ENCODE results near the gene OXNAD1.

DNA sequence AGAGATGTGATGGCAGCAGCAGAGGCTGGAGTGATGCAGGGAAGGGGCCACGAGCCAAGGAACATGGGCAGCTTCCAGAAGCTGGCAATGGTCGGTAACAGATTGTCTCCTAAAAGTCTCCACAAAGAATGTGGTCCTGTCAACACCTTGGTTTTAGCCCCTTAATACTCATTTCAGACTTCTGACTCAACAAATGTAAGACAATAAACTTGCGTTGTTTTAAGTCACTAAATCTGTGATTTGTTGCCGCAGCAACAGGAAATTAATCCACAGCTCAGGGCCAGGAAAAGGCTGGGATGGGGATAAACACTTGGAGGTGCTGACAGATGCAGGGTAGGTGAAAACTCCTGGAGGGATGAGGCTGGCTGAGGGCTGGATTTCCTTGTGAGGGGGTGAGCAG is 69.9 kb downstream of the OXNAD1 start:
- TF ChIP-seq, protein P1, sequence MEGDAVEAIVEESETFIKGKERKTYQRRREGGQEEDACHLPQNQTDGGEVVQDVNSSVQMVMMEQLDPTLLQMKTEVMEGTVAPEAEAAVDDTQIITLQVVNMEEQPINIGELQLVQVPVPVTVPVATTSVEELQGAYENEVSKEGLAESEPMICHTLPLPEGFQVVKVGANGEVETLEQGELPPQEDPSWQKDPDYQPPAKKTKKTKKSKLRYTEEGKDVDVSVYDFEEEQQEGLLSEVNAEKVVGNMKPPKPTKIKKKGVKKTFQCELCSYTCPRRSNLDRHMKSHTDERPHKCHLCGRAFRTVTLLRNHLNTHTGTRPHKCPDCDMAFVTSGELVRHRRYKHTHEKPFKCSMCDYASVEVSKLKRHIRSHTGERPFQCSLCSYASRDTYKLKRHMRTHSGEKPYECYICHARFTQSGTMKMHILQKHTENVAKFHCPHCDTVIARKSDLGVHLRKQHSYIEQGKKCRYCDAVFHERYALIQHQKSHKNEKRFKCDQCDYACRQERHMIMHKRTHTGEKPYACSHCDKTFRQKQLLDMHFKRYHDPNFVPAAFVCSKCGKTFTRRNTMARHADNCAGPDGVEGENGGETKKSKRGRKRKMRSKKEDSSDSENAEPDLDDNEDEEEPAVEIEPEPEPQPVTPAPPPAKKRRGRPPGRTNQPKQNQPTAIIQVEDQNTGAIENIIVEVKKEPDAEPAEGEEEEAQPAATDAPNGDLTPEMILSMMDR (IDR thresholded peaks at IDR 0.05), result no peak
- TF ChIP-seq, protein P2, sequence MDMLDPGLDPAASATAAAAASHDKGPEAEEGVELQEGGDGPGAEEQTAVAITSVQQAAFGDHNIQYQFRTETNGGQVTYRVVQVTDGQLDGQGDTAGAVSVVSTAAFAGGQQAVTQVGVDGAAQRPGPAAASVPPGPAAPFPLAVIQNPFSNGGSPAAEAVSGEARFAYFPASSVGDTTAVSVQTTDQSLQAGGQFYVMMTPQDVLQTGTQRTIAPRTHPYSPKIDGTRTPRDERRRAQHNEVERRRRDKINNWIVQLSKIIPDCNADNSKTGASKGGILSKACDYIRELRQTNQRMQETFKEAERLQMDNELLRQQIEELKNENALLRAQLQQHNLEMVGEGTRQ (IDR thresholded peaks at IDR 0.05; ENCODE audit: borderline replicate concordance, low read depth, low read length), result no peak
- TF ChIP-seq TCF12 (IDR thresholded peaks at IDR 0.05) (no peak), RXRA (IDR thresholded peaks at IDR 0.05; ENCODE audit: borderline replicate concordance, low read depth) (no peak), SMC3 (IDR thresholded peaks at IDR 0.05; ENCODE audit: low read depth, low read length) (no peak), NFIC (IDR thresholded peaks at IDR 0.05; ENCODE audit: borderline replicate concordance) (no peak), EP300 (IDR thresholded peaks at IDR 0.05; ENCODE audit: borderline replicate concordance in 1 of 2, low read depth in 1 of 2, low read length in 1 of 2) (no peak), POLR2AphosphoS5 (IDR thresholded peaks at IDR 0.05; ENCODE audit: low read depth, low read length) (no peak), SIN3A (IDR thresholded peaks at IDR 0.05; ENCODE audit: borderline replicate concordance, low read depth, low read length) (no peak), EZH2phosphoT487 (IDR thresholded peaks at IDR 0.05; ENCODE audit: borderline replicate concordance, low read depth) (no peak)
- TF ChIP-seq, protein P3, sequence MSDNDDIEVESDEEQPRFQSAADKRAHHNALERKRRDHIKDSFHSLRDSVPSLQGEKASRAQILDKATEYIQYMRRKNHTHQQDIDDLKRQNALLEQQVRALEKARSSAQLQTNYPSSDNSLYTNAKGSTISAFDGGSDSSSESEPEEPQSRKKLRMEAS (IDR thresholded peaks at IDR 0.05; ENCODE audit: low read depth), result no peak
- TF ChIP-seq, protein P4, sequence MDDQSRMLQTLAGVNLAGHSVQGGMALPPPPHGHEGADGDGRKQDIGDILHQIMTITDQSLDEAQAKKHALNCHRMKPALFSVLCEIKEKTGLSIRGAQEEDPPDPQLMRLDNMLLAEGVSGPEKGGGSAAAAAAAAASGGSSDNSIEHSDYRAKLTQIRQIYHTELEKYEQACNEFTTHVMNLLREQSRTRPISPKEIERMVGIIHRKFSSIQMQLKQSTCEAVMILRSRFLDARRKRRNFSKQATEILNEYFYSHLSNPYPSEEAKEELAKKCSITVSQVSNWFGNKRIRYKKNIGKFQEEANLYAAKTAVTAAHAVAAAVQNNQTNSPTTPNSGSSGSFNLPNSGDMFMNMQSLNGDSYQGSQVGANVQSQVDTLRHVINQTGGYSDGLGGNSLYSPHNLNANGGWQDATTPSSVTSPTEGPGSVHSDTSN (IDR thresholded peaks at IDR 0.05), result no peak
